ENCODE measurements around the gene CFAP46. TPM values are rescaled to one million over a fixed set of nuclear protein-coding genes. Genes with fewer than 3 reads are reported as not detected.

The CFAP46 gene
- total and polyA plus RNA-seq, 2 experiments from 2014 or later, result 0.20 to 0.22 TPM

GRCh38 chr10:132901351-132901750, 41.0 kb downstream of the CFAP46 start:
- H4K20me1 ChIP-seq (ENCODE audit: insufficient read depth), result no peaks in the 10 kb centered on the region
- DNase-seq, result no peak
- in situ Hi-C loops (cut with MboI), result no loop called here

GRCh38 chr10:132900211-132900756, 42.1 kb downstream of the CFAP46 start:
- Histone ChIP-seq H3K27ac (no peak overlapping the region), H3K9me3 (ENCODE audit: low read depth) (no peaks in the 10 kb centered on the region), H3K27me3 (replicated peaks; ENCODE audit: insufficient read depth) (peaks cover 42% of the 10 kb centered on the region), H3K4me3 (no peak overlapping the region), H3K4me1 (ENCODE audit: insufficient read depth) (no peaks in the 10 kb centered on the region), H3F3A (ENCODE audit: insufficient read depth) (no peaks in the 10 kb centered on the region), H3K79me2 (ENCODE audit: insufficient read depth) (no peaks in the 10 kb centered on the region), H3K36me3 (ENCODE audit: low read depth) (no peaks in the 10 kb centered on the region), H3K9ac (no peak overlapping the region), H2AFZ (no peak overlapping the region), H4K20me1 (ENCODE audit: insufficient read depth) (no peaks in the 10 kb centered on the region), H3K4me2 (ENCODE audit: unreplicated experiment) (no peak overlapping the region), H3K9me2 (ENCODE audit: insufficient read depth) (no peaks in the 10 kb centered on the region)
- TF ChIP-seq EZH2phosphoT487 (IDR thresholded peaks at IDR 0.05; ENCODE audit: insufficient read depth, low read depth) (no peak), EZH2 (IDR thresholded peaks at IDR 0.05; ENCODE audit: insufficient read depth, poor library complexity, severe bottlenecking) (no peak)
- in situ Hi-C loops (cut with MboI), result no loop called here
- WGBS, 2 experiments (ENCODE audit: low coverage in 1 of 2, low lambda C conversion rate in 2 of 2, missing lambda C conversion rate in 2 of 2), result 54% methylated on average over 14 of the region's 14 CpGs
- no peak for DNase-seq

More at GRCh38 chr10:132901351-132901750, 41.0 kb downstream of the CFAP46 start:
- no peaks in the 10 kb centered on the region for H3K36me3 ChIP-seq (ENCODE audit: low read depth)
- H3K9me2 ChIP-seq (ENCODE audit: insufficient read depth), result no peaks in the 10 kb centered on the region
- no peaks in the 10 kb centered on the region for H3K79me2 ChIP-seq (ENCODE audit: insufficient read depth)
- TF ChIP-seq EZH2 (IDR thresholded peaks at IDR 0.05; ENCODE audit: insufficient read depth, poor library complexity, severe bottlenecking) (no peak), EZH2phosphoT487 (IDR thresholded peaks at IDR 0.05; ENCODE audit: insufficient read depth, low read depth) (no peak)
- no peak overlapping the region for H3K4me2 ChIP-seq (ENCODE audit: unreplicated experiment)
- H3K9ac ChIP-seq, result no peak overlapping the region
- no peaks in the 10 kb centered on the region for H3K4me1 ChIP-seq (ENCODE audit: insufficient read depth)
- no peaks in the 10 kb centered on the region for H3F3A ChIP-seq (ENCODE audit: insufficient read depth)
- H3K27me3 ChIP-seq (replicated peaks; ENCODE audit: insufficient read depth), result peaks cover 38% of the 10 kb centered on the region
- H2AFZ ChIP-seq, result no peak overlapping the region
- WGBS, 2 experiments (ENCODE audit: low coverage in 1 of 2, low lambda C conversion rate in 2 of 2, missing lambda C conversion rate in 2 of 2), result 53 to 57% methylated on average over 7 of the region's 7 CpGs
- H3K9me3 ChIP-seq (ENCODE audit: low read depth), result no peaks in the 10 kb centered on the region
- H3K4me3 ChIP-seq, result no peak overlapping the region
- H3K27ac ChIP-seq, result no peak overlapping the region

GRCh38 chr10:132899751-132900065, 42.7 kb downstream of the CFAP46 start:
- Histone ChIP-seq H3K36me3 (ENCODE audit: low read depth) (no peaks in the 10 kb centered on the region), H3F3A (ENCODE audit: insufficient read depth) (no peaks in the 10 kb centered on the region), H3K79me2 (ENCODE audit: insufficient read depth) (no peaks in the 10 kb centered on the region), H3K9ac (no peak overlapping the region), H3K4me3 (no peak overlapping the region), H4K20me1 (ENCODE audit: insufficient read depth) (no peaks in the 10 kb centered on the region), H3K27ac (no peak overlapping the region), H3K9me2 (ENCODE audit: insufficient read depth) (no peaks in the 10 kb centered on the region), H3K4me2 (ENCODE audit: unreplicated experiment) (no peak overlapping the region), H3K4me1 (ENCODE audit: insufficient read depth) (no peaks in the 10 kb centered on the region), H3K9me3 (ENCODE audit: low read depth) (no peaks in the 10 kb centered on the region), H2AFZ (no peak overlapping the region), H3K27me3 (replicated peaks; ENCODE audit: insufficient read depth) (peaks cover 48% of the 10 kb centered on the region)
- in situ Hi-C loops (cut with MboI), result no loop called here
- 16 to 18% methylated on average over 5 to 7 of the region's 7 CpGs for WGBS, 2 experiments (ENCODE audit: low coverage in 1 of 2, low lambda C conversion rate in 2 of 2, missing lambda C conversion rate in 2 of 2)
- DNase-seq, result no peak
- TF ChIP-seq EZH2phosphoT487 (IDR thresholded peaks at IDR 0.05; ENCODE audit: insufficient read depth, low read depth) (no peak), EZH2 (IDR thresholded peaks at IDR 0.05; ENCODE audit: insufficient read depth, poor library complexity, severe bottlenecking) (no peak)

- H3K36me3 ChIP-seq (ENCODE audit: low read depth), result no peaks in the 10 kb centered on the region
- H3K9me3 ChIP-seq (ENCODE audit: low read depth), result no peaks in the 10 kb centered on the region
- no peaks in the 10 kb centered on the region for H3K4me1 ChIP-seq (ENCODE audit: insufficient read depth)
- no peak overlapping the region for H3K27ac ChIP-seq
- H3K9me2 ChIP-seq (ENCODE audit: insufficient read depth), result no peaks in the 10 kb centered on the region
- no peak for TF ChIP-seq EZH2phosphoT487 (IDR thresholded peaks at IDR 0.05; ENCODE audit: insufficient read depth, low read depth)
- TF ChIP-seq EZH2 (IDR thresholded peaks at IDR 0.05; ENCODE audit: insufficient read depth, poor library complexity, severe bottlenecking), result no peak
- in situ Hi-C loops (cut with MboI), result no loop called here
- H4K20me1 ChIP-seq (ENCODE audit: insufficient read depth), result no peaks in the 10 kb centered on the region
- no peaks in the 10 kb centered on the region for H3K79me2 ChIP-seq (ENCODE audit: insufficient read depth)
- no peak overlapping the region for H3K4me2 ChIP-seq (ENCODE audit: unreplicated experiment)
- no peak overlapping the region for H3K9ac ChIP-seq
- no peak for DNase-seq
- H3F3A ChIP-seq (ENCODE audit: insufficient read depth), result no peaks in the 10 kb centered on the region
- no peak overlapping the region for H2AFZ ChIP-seq
- WGBS, 2 experiments (ENCODE audit: low coverage in 1 of 2, low lambda C conversion rate in 2 of 2, missing lambda C conversion rate in 2 of 2), result 70 to 76% methylated on average over 28 to 30 of the region's 30 CpGs
- H3K4me3 ChIP-seq, result no peak overlapping the region
- H3K27me3 ChIP-seq (replicated peaks; ENCODE audit: insufficient read depth), result peaks cover 53% of the 10 kb centered on the region
Observed at GRCh38 chr10:132899054-132899750, 43.2 kb downstream of the CFAP46 start.

Measured in GM23248 (cell line).